Stimulated activated CD4-positive, alpha-beta T cell treated with anti-CD3 and anti-CD28 coated beads, Interleukin-4, amount 100 ng/mL, for 24 hours (primary cell): ENCODE results near the gene OR10H1.

Experiments used
- DNase-seq: peaks from one replicate; pipeline ENCODE4 v3.0.0-alpha.2; 2020

Gene OR10H1

DNA sequence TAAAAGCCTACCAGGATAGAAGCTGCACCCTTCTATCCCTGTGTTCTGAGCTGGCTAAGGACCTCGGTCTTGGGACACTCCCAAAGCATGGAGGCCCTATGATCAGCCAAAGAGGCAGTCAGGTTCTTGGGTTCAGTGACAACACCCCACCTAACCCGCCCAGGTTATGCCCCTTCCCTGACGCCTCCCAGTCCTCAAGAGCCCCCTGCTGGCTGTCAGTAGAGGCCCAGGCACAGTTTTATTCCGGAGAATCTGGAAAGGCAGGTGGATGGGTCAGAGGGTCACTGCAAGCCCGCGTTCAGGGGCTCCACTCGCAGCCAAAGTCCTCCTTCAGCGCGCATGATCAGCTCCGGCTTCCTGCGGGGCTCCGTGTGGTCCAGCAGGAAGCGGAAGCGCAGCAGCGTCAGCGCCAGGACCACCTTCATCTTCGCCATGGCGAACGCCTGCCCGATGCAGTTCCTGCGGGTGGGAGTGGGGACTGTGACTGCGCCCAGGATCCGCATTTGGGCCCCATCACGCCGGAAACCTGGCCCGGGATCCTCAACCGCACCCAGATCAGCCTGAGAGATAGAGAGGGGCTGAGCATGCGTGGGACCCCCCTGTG lies 55.4 kb downstream of the OR10H1 start:
- DNase-seq, result no peak

DNA sequence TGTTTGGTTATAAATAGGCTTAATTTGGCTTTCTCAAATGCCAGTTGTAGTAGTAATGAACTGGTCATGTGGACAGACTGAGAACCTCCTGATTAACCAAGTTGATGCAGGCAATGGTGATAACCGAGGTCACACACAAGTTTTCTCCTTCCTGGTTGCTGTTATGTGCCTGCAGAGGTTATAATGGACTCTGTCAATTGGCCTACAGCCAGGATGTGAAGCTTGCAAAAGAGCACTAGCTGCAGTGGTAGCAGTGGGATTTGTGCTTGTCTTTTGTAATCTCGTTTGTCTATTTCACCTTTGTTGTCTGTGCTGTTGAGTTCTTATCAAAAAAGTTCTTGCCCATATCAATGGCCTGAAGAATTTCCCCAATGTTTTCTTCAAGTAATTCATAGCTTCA lies 57.1 kb downstream of the OR10H1 start:
- DNase-seq, result no peak
